Esophagus squamous epithelium (tissue), 5 donors: Measurements from ENCODE around the gene RAPGEF1. TPM values are rescaled to one million over a fixed set of nuclear protein-coding genes. Genes with fewer than 3 reads are reported as not detected.

Experiments used
- DNase-seq: peaks from one replicate; lab custom pipeline; 2025; lab: John Stamatoyannopoulos, UW
- H3K27ac ChIP-seq, 4 donors: fragments of 200-600 bp; sonication (generic); one replicate each; pipeline ENCODE4 v1.5.1; 2016 to 2019; ENCODE audit warnings: mild to moderate bottlenecking in 1 of 4
- H3K27me3 ChIP-seq, 4 donors: fragments of 200-600 bp; sonication (generic); 1 replicate in 3 of 4; 2 replicates in 1 of 4; pipeline versions ENCODE4 v1.5.1 to v1.6.0; 2017 to 2021; ENCODE audit warnings: antibody characterized with exemption in 1 of 4
- H3K36me3 ChIP-seq, 3 donors: fragments of 200-600 bp; sonication (generic); one replicate each; pipeline ENCODE4 v1.5.1; 2016 to 2019
- H3K4me1 ChIP-seq, 3 donors: fragments of 200-600 bp; sonication (generic); one replicate each; pipeline ENCODE4 v1.5.1; 2017 to 2019
- H3K4me3 ChIP-seq, 4 donors: fragments of 200-600 bp; sonication (generic); 1 replicate in 3 of 4; 2 replicates in 1 of 4; pipeline ENCODE4 v1.5.1; 2016 to 2019; ENCODE audit warnings: mild to moderate bottlenecking in 2 of 4, moderate library complexity in 1 of 4
- H3K9me3 ChIP-seq, 3 donors: fragments of 200-600 bp; sonication (generic); one replicate each; pipeline ENCODE4 v1.5.1; 2016 to 2019
- POLR2A ChIP-seq, 4 donors: fragments of 450-650 bp; IDR thresholded peaks; one replicate each; pipeline ENCODE4 v1.6.1; 2017; ENCODE audit warnings: antibody characterized with exemption in 4 of 4, mild to moderate bottlenecking in 4 of 4, moderate library complexity in 3 of 4
- WGBS, 2 donors: methylation state at CpG; one replicate each; pipeline ENCODE4 v1.1.5; 2018; 5-methylcytosine and 5-hydroxymethylcytosine counted together
- intact Hi-C: fragments of 100-400 bp; cut with DNase I; formaldehyde crosslinking; loops from one replicate; pipeline ENCODE4 v1.15.0; 2022
- total RNA-seq, 4 donors: library from RNA; depleted of rRNA; stranded (reverse); fragments of >200 nt; gene quantifications; one replicate each; pipeline ENCODE4 v1.1.0, GENCODE V29; 2016
- TF ChIP-seq, protein P1 (sequence below), 6 experiments: fragments of 450-650 bp in 4 of 6; fragments of 200-600 bp in 2 of 6; sonication (generic) in 2 of 6; IDR thresholded peaks; one replicate each; pipeline ENCODE4 v1.5.1; 2016 to 2019; ENCODE audit warnings: antibody characterized with exemption in 6 of 6, mild to moderate bottlenecking in 4 of 6, moderate library complexity in 4 of 6
- donor health status: DM: yes; HTN: yes; CAD: no.

RAPGEF1 gene
- total RNA-seq, 4 donors from 2014 or later, result 12.2 to 40.4 (median 19.0) TPM

DNA sequence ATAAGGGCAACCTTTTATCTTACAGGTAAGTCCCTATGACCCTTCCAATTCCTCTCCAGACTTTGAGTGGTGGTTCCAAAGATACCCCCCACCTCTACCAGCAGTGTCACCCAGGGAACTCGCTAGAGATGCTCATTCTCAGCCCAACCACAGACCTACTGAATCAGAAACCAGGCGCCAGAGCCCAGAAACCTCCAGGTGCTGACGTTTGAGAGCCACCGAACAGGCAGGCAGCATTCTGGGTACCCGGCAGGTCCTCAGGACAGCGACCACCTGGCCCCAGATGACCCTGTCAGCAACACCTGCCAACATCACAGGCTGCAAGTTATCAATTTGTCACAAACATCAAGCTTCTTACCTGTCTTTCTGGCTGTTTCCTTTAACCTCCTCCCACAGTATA is 19.5 kb downstream of the RAPGEF1 start:
- 60 to 91% methylated on average over 5 of the region's 6 CpGs for WGBS, 2 donors
- TF ChIP-seq, protein P1, sequence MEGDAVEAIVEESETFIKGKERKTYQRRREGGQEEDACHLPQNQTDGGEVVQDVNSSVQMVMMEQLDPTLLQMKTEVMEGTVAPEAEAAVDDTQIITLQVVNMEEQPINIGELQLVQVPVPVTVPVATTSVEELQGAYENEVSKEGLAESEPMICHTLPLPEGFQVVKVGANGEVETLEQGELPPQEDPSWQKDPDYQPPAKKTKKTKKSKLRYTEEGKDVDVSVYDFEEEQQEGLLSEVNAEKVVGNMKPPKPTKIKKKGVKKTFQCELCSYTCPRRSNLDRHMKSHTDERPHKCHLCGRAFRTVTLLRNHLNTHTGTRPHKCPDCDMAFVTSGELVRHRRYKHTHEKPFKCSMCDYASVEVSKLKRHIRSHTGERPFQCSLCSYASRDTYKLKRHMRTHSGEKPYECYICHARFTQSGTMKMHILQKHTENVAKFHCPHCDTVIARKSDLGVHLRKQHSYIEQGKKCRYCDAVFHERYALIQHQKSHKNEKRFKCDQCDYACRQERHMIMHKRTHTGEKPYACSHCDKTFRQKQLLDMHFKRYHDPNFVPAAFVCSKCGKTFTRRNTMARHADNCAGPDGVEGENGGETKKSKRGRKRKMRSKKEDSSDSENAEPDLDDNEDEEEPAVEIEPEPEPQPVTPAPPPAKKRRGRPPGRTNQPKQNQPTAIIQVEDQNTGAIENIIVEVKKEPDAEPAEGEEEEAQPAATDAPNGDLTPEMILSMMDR (IDR thresholded peaks at IDR 0.05), result no peak
- no peak for TF ChIP-seq POLR2A (IDR thresholded peaks at IDR 0.05)
- no peaks in the 10 kb centered on the region for H3K27me3 ChIP-seq
- peak overlapping the region in 1 of 4 donors; percentile 30 for H3K27ac ChIP-seq
- DNase-seq, result no peak
- no peaks in the 10 kb centered on the region for H3K9me3 ChIP-seq
- peaks cover 0 to 8% (median 0%) of the 10 kb centered on the region in 3 donors for H3K36me3 ChIP-seq
- no peak overlapping the region for H3K4me3 ChIP-seq
- intact Hi-C loops, result no loop called here
- peaks cover 4 to 51% (median 20%) of the 10 kb centered on the region in 3 donors for H3K4me1 ChIP-seq

DNA sequence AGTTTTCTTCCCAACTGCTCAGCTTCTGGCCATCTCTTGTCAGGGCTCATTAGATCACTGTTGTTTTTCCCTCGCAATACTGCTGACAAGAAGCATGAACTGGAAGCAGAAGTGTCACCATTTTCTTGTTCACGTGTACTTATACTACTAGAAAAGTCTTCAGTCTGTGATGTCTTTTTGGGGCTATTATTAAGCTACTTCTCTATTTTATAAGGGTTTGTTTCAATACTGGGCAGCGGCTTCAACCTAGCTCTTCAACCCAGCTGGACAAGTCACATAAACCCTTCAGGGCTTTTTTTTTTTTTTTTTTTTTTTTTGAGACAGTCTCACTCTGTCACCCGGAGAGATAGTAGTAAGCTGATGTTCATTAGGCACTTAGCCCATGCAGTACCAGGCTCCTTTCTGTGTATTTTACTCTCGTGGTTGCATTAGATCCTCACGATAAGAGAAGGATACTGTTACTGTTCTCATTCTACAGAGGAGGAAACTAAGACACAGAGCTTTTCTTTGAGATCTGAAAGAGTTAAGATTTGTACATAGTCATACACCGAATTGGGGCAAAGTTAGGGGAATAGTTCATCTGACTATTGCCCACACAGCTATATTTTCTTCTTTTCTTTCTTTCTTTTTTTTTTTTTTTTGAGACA is 20.5 kb downstream of the RAPGEF1 start:
- 44 to 54% methylated on average over 7 of the region's 7 CpGs for WGBS, 2 donors

DNA sequence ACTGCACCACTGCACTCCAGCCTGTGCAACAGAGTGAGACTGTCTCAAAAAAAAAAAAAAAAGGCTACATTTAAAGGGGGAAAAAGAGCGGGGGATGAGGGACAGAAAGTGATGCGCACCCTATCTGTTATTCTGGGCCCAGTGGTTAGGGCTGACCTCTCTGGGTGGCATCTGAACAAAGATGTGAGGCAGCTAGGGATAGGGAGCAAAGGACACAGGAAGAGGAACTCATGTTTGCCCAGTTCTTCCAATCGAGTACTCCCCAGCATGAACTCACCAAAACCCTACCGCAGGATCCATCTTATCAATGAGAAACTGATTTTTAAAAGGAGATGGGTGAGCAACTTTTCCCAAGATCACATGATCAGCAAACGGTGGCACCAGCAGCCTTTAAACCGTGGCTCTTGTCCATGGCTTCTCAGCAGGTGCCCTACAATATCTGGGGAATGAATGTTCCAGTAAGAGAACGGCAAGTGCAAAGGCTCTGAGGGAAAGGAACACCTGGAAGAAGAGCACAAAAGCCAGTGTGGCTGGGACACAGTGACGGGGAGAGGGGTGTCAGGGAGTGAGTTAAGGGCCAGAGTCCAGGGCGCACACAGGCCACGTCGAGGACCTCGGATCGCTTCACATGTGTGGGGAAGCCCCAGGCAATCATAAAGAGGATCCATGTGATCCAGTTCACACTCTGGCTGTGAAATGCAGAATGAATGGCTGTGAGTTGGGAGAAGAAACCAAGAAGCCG is 22.0 kb downstream of the RAPGEF1 start:
- Histone ChIP-seq H3K4me3 (no peak overlapping the region), H3K4me1 (peaks cover 7 to 60% (median 39%) of the 10 kb centered on the region in 3 donors), H3K27ac (peak overlapping the region in 2 of 4 donors; percentile 24 to 25), H3K9me3 (no peaks in the 10 kb centered on the region), H3K36me3 (peaks cover 0 to 8% (median 0%) of the 10 kb centered on the region in 3 donors), H3K27me3 (no peaks in the 10 kb centered on the region)
- TF ChIP-seq POLR2A (IDR thresholded peaks at IDR 0.05), result no peak
- TF ChIP-seq, protein P1 (IDR thresholded peaks at IDR 0.05), result no peak
- 87 to 91% methylated on average over 14 of the region's 14 CpGs for WGBS, 2 donors
- intact Hi-C loops, result no loop called here
- no peak for DNase-seq

More for the DNA sequence above, 20.5 kb downstream of the RAPGEF1 start:
- DNase-seq, result no peak
- Histone ChIP-seq H3K4me3 (no peak overlapping the region), H3K4me1 (peaks cover 5 to 51% (median 29%) of the 10 kb centered on the region in 3 donors), H3K36me3 (peaks cover 0 to 8% (median 0%) of the 10 kb centered on the region in 3 donors), H3K27ac (peak overlapping the region in 3 of 4 donors; percentile 24 to 44 (median 43)), H3K27me3 (no peaks in the 10 kb centered on the region), H3K9me3 (no peaks in the 10 kb centered on the region)
- intact Hi-C loops, result no loop called here
- TF ChIP-seq POLR2A (IDR thresholded peaks at IDR 0.05), result no peak
- TF ChIP-seq, protein P1 (IDR thresholded peaks at IDR 0.05), result no peak

DNA sequence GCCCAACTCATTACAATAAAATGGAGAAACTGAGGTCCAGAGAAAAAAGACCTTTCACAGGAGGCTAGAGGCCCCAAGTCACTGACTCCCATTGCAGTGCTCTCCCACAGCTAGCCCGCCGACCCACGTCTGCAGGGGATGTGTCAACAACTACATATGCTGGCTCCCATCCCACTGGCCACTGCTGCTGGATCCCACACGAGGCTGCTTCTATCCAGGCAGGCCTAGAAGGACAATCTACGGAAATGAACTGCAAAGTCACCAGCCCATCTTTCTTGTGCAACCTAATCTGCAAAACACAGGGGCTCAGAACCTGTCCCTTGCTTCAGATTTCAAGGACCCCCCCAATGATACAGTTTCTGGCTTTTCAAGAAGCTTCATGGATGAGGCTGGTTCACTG is 24.0 kb downstream of the RAPGEF1 start:
- H3K27me3 ChIP-seq, result no peaks in the 10 kb centered on the region
- H3K36me3 ChIP-seq, result peaks cover 0 to 2% (median 0%) of the 10 kb centered on the region in 3 donors
- intact Hi-C loops, result no loop called here
- no peak for DNase-seq
- peaks cover 7 to 78% (median 51%) of the 10 kb centered on the region in 3 donors for H3K4me1 ChIP-seq
- 63 to 66% methylated on average over 5 of the region's 5 CpGs for WGBS, 2 donors
- TF ChIP-seq, protein P1 (IDR thresholded peaks at IDR 0.05), result no peak
- no peak for TF ChIP-seq POLR2A (IDR thresholded peaks at IDR 0.05)
- no peak overlapping the region for H3K4me3 ChIP-seq
- peak overlapping the region; percentile 20 to 85 (median 72) for H3K27ac ChIP-seq
- H3K9me3 ChIP-seq, result no peaks in the 10 kb centered on the region

DNA sequence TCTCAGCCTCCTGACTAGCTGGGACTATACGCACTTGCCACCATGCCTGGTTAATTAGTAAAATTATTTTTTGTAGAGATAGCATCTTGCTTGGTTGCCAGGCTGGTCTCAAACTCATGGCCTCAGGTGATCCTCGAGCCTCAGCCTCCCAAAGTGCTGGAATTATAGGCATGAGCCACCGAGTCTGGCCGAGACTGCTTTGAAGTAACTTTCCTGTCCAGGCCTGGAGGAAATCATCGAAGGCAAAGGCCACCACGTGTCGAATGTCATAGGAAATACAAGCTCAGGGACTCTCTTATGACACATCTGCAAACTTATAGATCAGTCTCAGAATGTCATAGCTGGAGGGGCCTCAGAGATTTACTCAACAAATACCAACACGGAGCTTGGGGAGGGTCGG is 25.1 kb downstream of the RAPGEF1 start:
- H3K36me3 ChIP-seq, result no peaks in the 10 kb centered on the region
- H3K9me3 ChIP-seq, result no peaks in the 10 kb centered on the region
- WGBS, 2 donors, result 70 to 85% methylated on average over 7 of the region's 9 CpGs
- H3K4me1 ChIP-seq, result peaks cover 7 to 86% (median 60%) of the 10 kb centered on the region in 3 donors
- DNase-seq, result no peak
- no peak overlapping the region for H3K4me3 ChIP-seq
- H3K27me3 ChIP-seq, result no peaks in the 10 kb centered on the region
- intact Hi-C loops, result no loop called here
- peak overlapping the region; percentile 66 to 91 (median 84) for H3K27ac ChIP-seq
- TF ChIP-seq, protein P1 (IDR thresholded peaks at IDR 0.05), result no peak
- TF ChIP-seq POLR2A (IDR thresholded peaks at IDR 0.05), result no peak
